Caco-2 (cell line): ENCODE results near the gene EIF3I. TPM values are rescaled to one million over a fixed set of nuclear protein-coding genes. Genes with fewer than 3 reads are reported as not detected.

Source experiments
- BruUV-seq: library from RNA; stranded (reverse); fragments of 400-500 nt; replicated peaks from 2 replicates; lab custom pipeline; 2021; lab: Mats Ljungman, UMichigan
- CTCF ChIA-PET: fragments of 300-600 bp; sonication (Branson Sonifier 250); formaldehyde crosslinking; loops from one replicate; lab custom pipeline; 2022; ENCODE audit warnings: antibody characterized with exemption; lab: Charles Lee
- POLR2A ChIA-PET: fragments of 300-600 bp; sonication (Branson Sonifier 250); formaldehyde crosslinking; loops from one replicate; lab custom pipeline; 2022; ENCODE audit warnings: antibody characterized with exemption; lab: Charles Lee
- DNase-seq, 2 experiments: peaks; one replicate each; pipeline versions ENCODE4 v3.0.0 to v3.0.0-alpha.2; 2020 to 2022
- H3K27me3 ChIP-seq: replicated peaks from 2 replicates; pipeline ENCODE4 v1.6.0; 2011; ENCODE audit warnings: low read length; ENCODE audit not compliant: control insufficient read depth, insufficient read depth
- H3K36me3 ChIP-seq: 2 replicates; pipeline ENCODE4 v1.5.1; 2011; ENCODE audit warnings: low read length; ENCODE audit not compliant: control insufficient read depth, insufficient read depth
- H3K4me1 ChIP-seq: fragments of 250-450 bp; sonication (Bioruptor Pico); 2 replicates; pipeline ENCODE4 v1.5.1; 2020; ENCODE audit warnings: mild to moderate bottlenecking
- H3K4me3 ChIP-seq: 2 replicates; pipeline ENCODE4 v1.5.1; 2011; ENCODE audit warnings: low read depth, mild to moderate bottlenecking, control low read depth, low read length
- H3K9me3 ChIP-seq: fragments of 250-450 bp; sonication (Bioruptor Pico); 2 replicates; pipeline ENCODE4 v1.5.1; 2020; ENCODE audit warnings: mild to moderate bottlenecking, moderate library complexity
- H3K27ac Mint-ChIP-seq: one replicate; pipeline ENCODE4 v1.8.0; 2022; ENCODE audit warnings: mixed read lengths; ENCODE audit not compliant: unreplicated experiment
- H3K27me3 Mint-ChIP-seq: one replicate; pipeline ENCODE4 v1.8.0; 2022; ENCODE audit warnings: mixed read lengths; ENCODE audit not compliant: insufficient read depth, unreplicated experiment
- H3K36me3 Mint-ChIP-seq: one replicate; pipeline ENCODE4 v1.8.0; 2022; ENCODE audit warnings: mild to moderate bottlenecking, mixed read lengths; ENCODE audit not compliant: insufficient read depth, unreplicated experiment
- H3K4me1 Mint-ChIP-seq: one replicate; pipeline ENCODE4 v1.8.0; 2022; ENCODE audit warnings: low read depth, mixed read lengths; ENCODE audit not compliant: unreplicated experiment
- H3K4me3 Mint-ChIP-seq: one replicate; pipeline ENCODE4 v1.8.0; 2022; ENCODE audit warnings: mild to moderate bottlenecking, moderate library complexity, mixed read lengths; ENCODE audit not compliant: unreplicated experiment
- H3K9me3 Mint-ChIP-seq: one replicate; pipeline ENCODE4 v1.8.0; 2022; ENCODE audit warnings: mixed read lengths; ENCODE audit not compliant: unreplicated experiment
- intact Hi-C: fragments of 100-400 bp; cut with micrococcal nuclease; formaldehyde crosslinking; loops from one replicate; pipeline ENCODE4 v1.10.0; 2022; ENCODE audit not compliant: unreplicated experiment
- total RNA-seq: library from RNA; stranded (reverse); gene quantifications from 2 replicates; pipeline ENCODE4 v1.2.3, GENCODE V29; 2022
- TF ChIP-seq, protein P1 (sequence below), 2 experiments: fragments of 200-600 bp in 1 of 2; IDR thresholded peaks; 1 replicate in 1 of 2; 2 replicates in 1 of 2; pipeline versions ENCODE4 v1.5.1 to v1.8.0; 2011 to 2022; ENCODE audit warnings: antibody characterized with exemption in 1 of 2, control low read depth in 1 of 2, inconsistent platforms in 1 of 2, low read depth in 1 of 2, low read length in 1 of 2, mild to moderate bottlenecking in 1 of 2, moderate library complexity in 1 of 2; ENCODE audit not compliant: insufficient read depth in 1 of 2, severe bottlenecking in 1 of 2, unreplicated experiment in 1 of 2

Gene EIF3I
- total RNA-seq, 1 experiment from 2014 or later: 128 TPM

DNA sequence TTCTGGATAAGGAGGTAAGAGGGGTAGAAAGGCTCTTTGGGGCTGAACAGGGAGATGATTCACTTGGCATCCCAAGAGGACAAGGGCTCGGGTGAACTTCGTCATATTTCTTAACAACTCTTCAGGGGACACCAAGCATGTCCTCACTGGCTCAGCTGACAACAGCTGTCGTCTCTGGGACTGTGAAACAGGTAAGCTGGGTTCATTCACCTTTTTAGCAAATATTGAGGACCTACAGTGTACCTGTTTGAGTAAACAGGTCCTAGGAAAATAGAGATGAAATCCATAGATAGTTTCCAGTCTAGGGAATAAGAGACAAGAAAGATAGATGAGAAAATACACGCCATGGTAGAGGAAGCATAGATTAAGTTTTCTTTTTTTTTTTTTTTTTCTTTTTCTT lies 2.1 kb downstream of the EIF3I start:
- no peaks in the 10 kb centered on the region for H3K4me1 Mint-ChIP-seq
- ChIA-PET POLR2A (no interaction called here), CTCF (no interaction called here)
- H3K27ac Mint-ChIP-seq: no peak overlapping the region
- Histone ChIP-seq H3K27me3 (no peaks in the 10 kb centered on the region), H3K9me3 (no peaks in the 10 kb centered on the region), H3K36me3 (peaks cover 1% of the 10 kb centered on the region; the same call in 1 of the 2 replicates), H3K4me1 (no peaks in the 10 kb centered on the region), H3K4me3 (no peak overlapping the region)
- no TSS peak for BruUV-seq
- TF ChIP-seq, protein P1, sequence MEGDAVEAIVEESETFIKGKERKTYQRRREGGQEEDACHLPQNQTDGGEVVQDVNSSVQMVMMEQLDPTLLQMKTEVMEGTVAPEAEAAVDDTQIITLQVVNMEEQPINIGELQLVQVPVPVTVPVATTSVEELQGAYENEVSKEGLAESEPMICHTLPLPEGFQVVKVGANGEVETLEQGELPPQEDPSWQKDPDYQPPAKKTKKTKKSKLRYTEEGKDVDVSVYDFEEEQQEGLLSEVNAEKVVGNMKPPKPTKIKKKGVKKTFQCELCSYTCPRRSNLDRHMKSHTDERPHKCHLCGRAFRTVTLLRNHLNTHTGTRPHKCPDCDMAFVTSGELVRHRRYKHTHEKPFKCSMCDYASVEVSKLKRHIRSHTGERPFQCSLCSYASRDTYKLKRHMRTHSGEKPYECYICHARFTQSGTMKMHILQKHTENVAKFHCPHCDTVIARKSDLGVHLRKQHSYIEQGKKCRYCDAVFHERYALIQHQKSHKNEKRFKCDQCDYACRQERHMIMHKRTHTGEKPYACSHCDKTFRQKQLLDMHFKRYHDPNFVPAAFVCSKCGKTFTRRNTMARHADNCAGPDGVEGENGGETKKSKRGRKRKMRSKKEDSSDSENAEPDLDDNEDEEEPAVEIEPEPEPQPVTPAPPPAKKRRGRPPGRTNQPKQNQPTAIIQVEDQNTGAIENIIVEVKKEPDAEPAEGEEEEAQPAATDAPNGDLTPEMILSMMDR (IDR thresholded peaks at IDR 0.05; ENCODE audit: insufficient read depth in 1 of 2, low read depth in 1 of 2, low read length in 1 of 2, severe bottlenecking in 1 of 2, unreplicated experiment in 1 of 2): no peak
- no peaks in the 10 kb centered on the region for H3K9me3 Mint-ChIP-seq
- DNase-seq: no peak
- H3K36me3 Mint-ChIP-seq: peaks cover 38% of the 10 kb centered on the region
- H3K4me3 Mint-ChIP-seq: no peak overlapping the region
- intact Hi-C loops: no loop called here
- no peaks in the 10 kb centered on the region for H3K27me3 Mint-ChIP-seq

DNA sequence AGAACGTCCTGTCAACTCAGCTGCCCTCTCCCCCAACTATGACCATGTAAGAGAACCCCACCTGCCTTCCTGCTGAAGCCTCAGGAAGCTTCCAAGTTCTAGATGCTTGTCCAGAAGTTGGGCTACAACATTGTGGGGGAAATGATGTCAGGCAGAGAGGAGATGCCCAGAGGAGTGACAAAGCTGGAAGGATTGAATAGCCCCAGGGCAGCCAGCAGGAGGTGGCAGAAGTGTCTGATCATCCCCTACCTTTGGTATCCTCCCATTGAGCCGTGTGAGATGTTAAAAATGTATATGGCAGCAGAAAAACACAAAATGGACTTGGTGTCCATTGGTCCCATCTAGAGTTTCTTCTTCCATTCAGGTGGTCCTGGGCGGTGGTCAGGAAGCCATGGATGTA lies 6.6 kb downstream of the EIF3I start:
- no TSS peak for BruUV-seq
- peaks cover 46% of the 10 kb centered on the region for H3K36me3 Mint-ChIP-seq
- peaks cover 1% of the 10 kb centered on the region; the same call in 1 of the 2 replicates for H3K36me3 ChIP-seq
- CTCF ChIA-PET: interaction anchor here (0.7 kb wide), 1 partner anchor 107 kb away, joined by 3 read pairs; the partner anchor contains the start of gene MARCKSL1
- H3K4me1 ChIP-seq: no peaks in the 10 kb centered on the region
- no peak overlapping the region for H3K4me3 ChIP-seq
- TF ChIP-seq, protein P1 (IDR thresholded peaks at IDR 0.05; ENCODE audit: insufficient read depth in 1 of 2, low read depth in 1 of 2, low read length in 1 of 2, severe bottlenecking in 1 of 2, unreplicated experiment in 1 of 2): no peak
- no peak for DNase-seq
- H3K27ac Mint-ChIP-seq: no peak overlapping the region
- H3K4me3 Mint-ChIP-seq: no peak overlapping the region
- H3K9me3 ChIP-seq: no peaks in the 10 kb centered on the region
- no peaks in the 10 kb centered on the region for H3K27me3 Mint-ChIP-seq
- H3K4me1 Mint-ChIP-seq: no peaks in the 10 kb centered on the region
- H3K27me3 ChIP-seq: no peaks in the 10 kb centered on the region
- intact Hi-C loops: no loop called here
- POLR2A ChIA-PET: no interaction called here
- no peaks in the 10 kb centered on the region for H3K9me3 Mint-ChIP-seq

DNA sequence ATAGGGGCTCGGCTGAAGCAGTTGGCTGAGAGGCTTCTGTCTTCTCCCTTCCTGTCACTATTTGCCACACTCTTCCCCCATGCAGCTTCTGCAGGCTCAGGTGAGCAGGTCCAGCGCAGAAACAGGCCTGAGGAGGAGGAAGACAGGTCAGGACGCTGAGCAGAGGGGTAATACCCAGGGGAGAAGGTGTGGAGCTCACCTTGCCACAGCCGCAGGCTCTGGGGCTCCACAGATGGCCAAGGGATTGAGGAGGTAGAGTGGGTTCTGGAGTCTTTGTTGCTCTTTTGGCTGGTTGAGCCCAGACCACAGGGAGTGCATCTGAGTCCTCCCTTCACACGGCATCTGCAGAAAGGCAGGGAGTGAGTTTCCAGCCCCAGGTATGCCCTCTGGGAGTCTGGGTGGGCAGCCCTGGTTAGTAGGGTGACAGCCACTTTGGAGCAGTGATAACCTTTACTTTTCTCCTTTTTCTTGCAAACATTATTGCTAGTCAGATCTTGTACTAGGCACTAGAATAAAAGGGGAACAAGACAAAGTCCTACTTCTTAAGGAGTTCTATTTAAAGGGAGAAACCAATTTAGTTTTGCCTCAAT lies 9.7 kb downstream of the EIF3I start:
- BruUV-seq: no TSS peak
- Mint-ChIP-seq H3K36me3 (peaks cover 29% of the 10 kb centered on the region), H3K9me3 (no peaks in the 10 kb centered on the region), H3K27ac (no peak overlapping the region), H3K4me1 (no peaks in the 10 kb centered on the region), H3K4me3 (no peak overlapping the region), H3K27me3 (no peaks in the 10 kb centered on the region)
- TF ChIP-seq, protein P1 (IDR thresholded peaks at IDR 0.05; ENCODE audit: insufficient read depth in 1 of 2, low read depth in 1 of 2, low read length in 1 of 2, severe bottlenecking in 1 of 2, unreplicated experiment in 1 of 2): no peak
- ChIA-PET CTCF (interaction anchor here (0.5 kb wide), 2 partner anchors 26 to 78 kb away, joined by 3 to 4 read pairs; no protein-coding TSS in a partner anchor), POLR2A (no interaction called here)
- Histone ChIP-seq H3K9me3 (no peaks in the 10 kb centered on the region), H3K4me3 (no peak overlapping the region), H3K4me1 (no peaks in the 10 kb centered on the region), H3K27me3 (no peaks in the 10 kb centered on the region), H3K36me3 (peaks cover 1% of the 10 kb centered on the region; the same call in 1 of the 2 replicates)
- intact Hi-C loops: no loop called here
- no peak for DNase-seq
